CD4-positive, alpha-beta T cell (primary cell): ENCODE results near the gene SPSB3. TPM values are rescaled to one million over a fixed set of nuclear protein-coding genes. Genes with fewer than 3 reads are reported as not detected.

Experiments used
- ATAC-seq: fragments of 200-7000 bp; cut with Tn5 transposase; one replicate; pipeline ENCODE4 v1.10.0; 2022; ENCODE audit warnings: mild to moderate bottlenecking; ENCODE audit not compliant: poor library complexity
- CTCF ChIA-PET: fragments of 350-600 bp; sonication (Branson Sonifier 250); formaldehyde crosslinking; loops from one replicate; lab custom pipeline; 2021; ENCODE audit warnings: antibody characterized with exemption, inconsistent platforms; lab: Charles Lee
- POLR2A ChIA-PET: fragments of 350-600 bp; sonication (Branson Sonifier 250); formaldehyde crosslinking; loops from one replicate; lab custom pipeline; 2021; ENCODE audit warnings: antibody characterized with exemption, inconsistent platforms; lab: Charles Lee
- DNase-seq, 14 experiments: peaks; one replicate each; pipeline ENCODE4 v3.0.0-alpha.2; 2013 to 2020; ENCODE audit warnings: mixed read lengths in 2 of 14
- H3K27ac ChIP-seq, 2 donors: one replicate each; pipeline versions ENCODE4 v1.5.1 to v1.7.0; 2013; ENCODE audit warnings: low read length in 2 of 2, low read depth in 1 of 2, mild to moderate bottlenecking in 1 of 2
- H3K27me3 ChIP-seq, 2 experiments: 1 replicate in 1 of 2; 2 replicates in 1 of 2; pipeline versions ENCODE4 v1.6.1 to v1.7.0; 2013; ENCODE audit warnings: low read length in 2 of 2, control low read depth in 1 of 2, mild to moderate bottlenecking in 1 of 2, moderate library complexity in 1 of 2; ENCODE audit not compliant: insufficient read depth in 2 of 2, control insufficient read depth in 1 of 2
- H3K36me3 ChIP-seq: one replicate; pipeline ENCODE4 v1.6.1; 2013; ENCODE audit warnings: low read length, control low read depth; ENCODE audit not compliant: insufficient read depth
- H3K4me1 ChIP-seq: one replicate; pipeline ENCODE4 v1.6.1; 2013; ENCODE audit warnings: low read length, control low read depth; ENCODE audit not compliant: insufficient read depth
- H3K4me3 ChIP-seq: one replicate; pipeline ENCODE4 v1.5.1; 2013; ENCODE audit warnings: mild to moderate bottlenecking, low read length, moderate library complexity
- H3K9me3 ChIP-seq, 2 experiments: 1 replicate in 1 of 2; 2 replicates in 1 of 2; pipeline versions ENCODE4 v1.6.1 to v1.7.0; 2013; ENCODE audit warnings: low read length in 2 of 2, mild to moderate bottlenecking in 2 of 2, control low read depth in 1 of 2, moderate library complexity in 1 of 2; ENCODE audit not compliant: control insufficient read depth in 1 of 2, insufficient read depth in 1 of 2
- H3K27ac Mint-ChIP-seq: one replicate; pipeline ENCODE4 v1.8.0; 2020; ENCODE audit warnings: mixed read lengths
- H3K27me3 Mint-ChIP-seq: one replicate; pipeline ENCODE4 v1.8.0; 2021; ENCODE audit warnings: mixed read lengths
- H3K36me3 Mint-ChIP-seq: one replicate; pipeline ENCODE4 v1.8.0; 2021; ENCODE audit warnings: low read depth, mixed read lengths
- H3K4me1 Mint-ChIP-seq: one replicate; pipeline ENCODE4 v1.8.0; 2021; ENCODE audit warnings: low read depth, mixed read lengths
- H3K4me3 Mint-ChIP-seq: one replicate; pipeline ENCODE4 v1.8.0; 2020; ENCODE audit warnings: mild to moderate bottlenecking, mixed read lengths
- H3K9me3 Mint-ChIP-seq: one replicate; pipeline ENCODE4 v1.8.0; 2020; ENCODE audit warnings: mixed read lengths
- intact Hi-C, 2 experiments: fragments of 100-400 bp; cut with DNase I in 1 of 2; cut with micrococcal nuclease in 1 of 2; formaldehyde crosslinking; loops; one replicate each; pipeline versions ENCODE4 v1.15.1 to v1.9.0; 2023 to 2025; cut with DNase I, micrococcal nuclease
- total RNA-seq, 174 experiments: library from RNA in 2 of 174; stranded (reverse) in 2 of 174; gene quantifications; one replicate each; pipeline ENCODE4 v1.2.3 and lab custom pipeline; 2021 to 2026
- TF ChIP-seq, protein P1 (sequence below): fragments of 200-600 bp; IDR thresholded peaks from one replicate; pipeline ENCODE4 v1.8.0; 2022; ENCODE audit warnings: antibody characterized with exemption, mild to moderate bottlenecking

Gene SPSB3
- total RNA-seq, 2 experiments from 2014 or later = 86.3 to 87.6 TPM

DNA sequence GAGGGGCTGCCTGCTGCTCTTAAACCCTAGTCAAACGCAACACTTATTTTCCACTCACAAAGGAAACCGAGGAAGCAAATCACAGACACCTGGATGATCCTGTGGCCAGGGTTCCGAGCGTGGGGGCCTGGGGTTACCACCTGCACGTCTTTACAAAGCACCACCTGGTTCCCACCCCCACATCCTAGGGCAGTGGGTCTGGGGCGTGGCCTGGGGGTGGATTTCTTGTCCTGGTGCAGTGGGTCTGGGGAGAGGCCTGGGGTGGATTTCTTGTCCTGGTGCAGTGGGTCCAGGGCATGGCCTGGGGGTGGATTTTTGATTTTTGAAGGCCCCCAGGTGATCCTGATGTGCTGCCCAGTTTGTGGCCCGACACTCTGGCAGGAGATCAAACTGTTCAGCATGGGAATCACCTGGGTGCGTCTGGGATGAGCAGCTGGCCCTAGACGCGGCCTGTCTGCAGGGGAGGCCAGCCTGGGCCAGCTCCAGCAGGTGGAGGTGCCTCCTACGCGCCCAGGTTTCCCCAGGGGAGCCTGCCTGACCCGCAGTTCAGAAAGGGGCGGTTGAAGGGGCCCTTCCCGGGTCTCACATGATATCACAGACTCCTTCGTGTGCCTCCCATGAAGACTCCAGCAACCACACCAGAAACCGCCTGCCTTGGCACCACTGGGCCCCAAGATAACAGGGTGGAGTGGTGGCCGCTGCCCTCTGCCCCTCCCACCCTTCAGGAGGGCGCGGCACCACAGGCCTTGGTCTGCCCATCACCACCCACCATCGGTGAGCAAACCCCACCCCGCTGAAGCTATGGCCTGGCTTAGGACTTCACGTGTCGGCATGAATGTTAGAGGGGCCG, 38.0 kb upstream of the SPSB3 start:
- no peaks in the 10 kb centered on the region for H3K9me3 ChIP-seq
- POLR2A ChIA-PET = no interaction called here
- peaks cover 65% of the 10 kb centered on the region for H3K36me3 ChIP-seq
- Mint-ChIP-seq H3K9me3 (no peaks in the 10 kb centered on the region), H3K36me3 (peaks cover 18% of the 10 kb centered on the region), H3K4me3 (no peak overlapping the region), H3K27me3 (no peaks in the 10 kb centered on the region), H3K27ac (no peak overlapping the region), H3K4me1 (peaks cover 8% of the 10 kb centered on the region)
- no peak overlapping the region for H3K4me3 ChIP-seq
- intact Hi-C loops = no loop called here
- CTCF ChIA-PET = no interaction called here
- no peak overlapping the region for H3K27ac ChIP-seq
- ATAC-seq = no peak
- H3K4me1 ChIP-seq = peaks cover 26% of the 10 kb centered on the region
- TF ChIP-seq, protein P1, sequence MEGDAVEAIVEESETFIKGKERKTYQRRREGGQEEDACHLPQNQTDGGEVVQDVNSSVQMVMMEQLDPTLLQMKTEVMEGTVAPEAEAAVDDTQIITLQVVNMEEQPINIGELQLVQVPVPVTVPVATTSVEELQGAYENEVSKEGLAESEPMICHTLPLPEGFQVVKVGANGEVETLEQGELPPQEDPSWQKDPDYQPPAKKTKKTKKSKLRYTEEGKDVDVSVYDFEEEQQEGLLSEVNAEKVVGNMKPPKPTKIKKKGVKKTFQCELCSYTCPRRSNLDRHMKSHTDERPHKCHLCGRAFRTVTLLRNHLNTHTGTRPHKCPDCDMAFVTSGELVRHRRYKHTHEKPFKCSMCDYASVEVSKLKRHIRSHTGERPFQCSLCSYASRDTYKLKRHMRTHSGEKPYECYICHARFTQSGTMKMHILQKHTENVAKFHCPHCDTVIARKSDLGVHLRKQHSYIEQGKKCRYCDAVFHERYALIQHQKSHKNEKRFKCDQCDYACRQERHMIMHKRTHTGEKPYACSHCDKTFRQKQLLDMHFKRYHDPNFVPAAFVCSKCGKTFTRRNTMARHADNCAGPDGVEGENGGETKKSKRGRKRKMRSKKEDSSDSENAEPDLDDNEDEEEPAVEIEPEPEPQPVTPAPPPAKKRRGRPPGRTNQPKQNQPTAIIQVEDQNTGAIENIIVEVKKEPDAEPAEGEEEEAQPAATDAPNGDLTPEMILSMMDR = no peak
- H3K27me3 ChIP-seq = no peaks in the 10 kb centered on the region
- DNase-seq = no peak

DNA sequence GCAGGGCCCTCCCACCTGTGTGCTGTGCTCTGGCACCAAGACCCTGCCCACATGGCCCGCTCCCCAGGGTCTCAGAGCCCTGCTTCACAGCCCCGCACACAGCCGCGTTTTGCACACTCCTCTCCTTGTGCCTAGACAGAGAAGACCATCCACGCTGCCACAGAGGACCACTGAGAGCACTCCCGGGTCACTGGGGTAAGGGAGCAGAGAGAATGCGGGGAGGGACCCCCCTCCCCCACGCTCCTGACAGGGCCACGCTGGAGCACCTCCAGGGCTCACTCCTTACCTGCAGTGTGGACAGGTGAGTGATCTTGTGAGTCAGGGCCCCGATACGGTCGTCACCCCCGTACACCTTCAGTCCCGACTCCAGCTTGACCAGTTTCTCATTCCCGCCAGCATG, 37.2 kb upstream of the SPSB3 start:
- H3K4me1 ChIP-seq = peaks cover 19% of the 10 kb centered on the region
- POLR2A ChIA-PET = no interaction called here
- H3K36me3 Mint-ChIP-seq = peaks cover 24% of the 10 kb centered on the region
- intact Hi-C loops = no loop called here
- no peaks in the 10 kb centered on the region for H3K9me3 ChIP-seq
- no peak overlapping the region for H3K4me3 Mint-ChIP-seq
- H3K27me3 Mint-ChIP-seq = no peaks in the 10 kb centered on the region
- peaks cover 3% of the 10 kb centered on the region for H3K4me1 Mint-ChIP-seq
- H3K27ac Mint-ChIP-seq = no peak overlapping the region
- CTCF ChIA-PET = no interaction called here
- H3K9me3 Mint-ChIP-seq = no peaks in the 10 kb centered on the region
- H3K4me3 ChIP-seq = no peak overlapping the region
- H3K36me3 ChIP-seq = peaks cover 65% of the 10 kb centered on the region
- no peak for ATAC-seq
- no peaks in the 10 kb centered on the region for H3K27me3 ChIP-seq
- H3K27ac ChIP-seq = no peak overlapping the region
- DNase-seq = no peak
- TF ChIP-seq, protein P1 = no peak

DNA sequence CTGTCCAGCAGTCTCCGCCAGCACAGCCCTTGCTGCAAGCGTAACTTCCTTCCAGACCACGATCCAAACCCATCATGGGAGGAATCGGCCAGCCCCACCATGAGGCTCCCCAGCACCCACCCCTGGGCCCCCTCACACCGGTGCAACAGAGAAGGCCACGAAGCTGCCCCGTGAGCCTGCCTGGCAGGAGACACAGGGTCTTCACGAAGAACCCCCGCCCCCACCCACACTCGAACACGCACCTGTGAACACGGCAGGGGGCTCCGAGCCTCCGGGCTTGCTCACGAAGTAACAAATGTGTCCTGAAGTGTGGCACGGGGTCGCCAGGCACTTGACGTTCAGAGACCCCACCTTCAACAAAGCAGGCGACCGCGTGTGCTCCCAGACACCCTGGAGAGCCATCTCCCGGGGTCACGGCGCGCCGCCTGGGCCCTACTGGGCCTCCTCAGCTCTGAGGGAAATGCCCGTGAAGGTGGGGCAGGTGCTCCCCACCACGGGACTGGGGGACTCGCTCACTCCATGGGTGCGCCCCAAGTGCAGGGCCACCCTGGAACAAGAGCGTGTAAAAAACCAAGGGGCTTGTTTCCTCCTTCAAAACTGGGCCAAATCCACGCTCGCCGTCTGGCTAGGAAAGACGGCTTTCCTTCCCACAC, 36.6 kb upstream of the SPSB3 start:
- Histone ChIP-seq H3K4me1 (peaks cover 13% of the 10 kb centered on the region), H3K4me3 (no peak overlapping the region), H3K9me3 (no peaks in the 10 kb centered on the region), H3K27ac (no peak overlapping the region), H3K27me3 (no peaks in the 10 kb centered on the region), H3K36me3 (peaks cover 66% of the 10 kb centered on the region)
- peaks cover 24% of the 10 kb centered on the region for H3K36me3 Mint-ChIP-seq
- ChIA-PET CTCF (no interaction called here), POLR2A (no interaction called here)
- TF ChIP-seq, protein P1 = no peak
- no peaks in the 10 kb centered on the region for H3K9me3 Mint-ChIP-seq
- no peak for DNase-seq
- no peak overlapping the region for H3K4me3 Mint-ChIP-seq
- H3K4me1 Mint-ChIP-seq = no peaks in the 10 kb centered on the region
- no peak for ATAC-seq
- intact Hi-C loops = no loop called here
- H3K27me3 Mint-ChIP-seq = no peaks in the 10 kb centered on the region
- H3K27ac Mint-ChIP-seq = no peak overlapping the region
